Mucosa of descending colon (tissue), 3 donors: ENCODE results near the gene ARHGAP4. TPM values are rescaled to one million over a fixed set of nuclear protein-coding genes. Genes with fewer than 3 reads are reported as not detected.

Source experiments
- ATAC-seq: fragments of 200-7000 bp; cut with Tn5 transposase; one replicate; pipeline ENCODE4 v1.9.1; 2020; ENCODE audit warnings: mild to moderate bottlenecking, moderate library complexity
- DNase-seq, 3 donors: peaks; one replicate each; pipeline ENCODE4 v3.0.0-alpha.2; 2020
- H3K36me3 ChIP-seq: fragments of 200-600 bp; one replicate; pipeline ENCODE4 v1.8.0; 2021; ENCODE audit warnings: low read depth, mild to moderate bottlenecking
- H3K4me1 ChIP-seq: fragments of 200-600 bp; one replicate; pipeline ENCODE4 v1.8.0; 2021; ENCODE audit warnings: low read depth, mild to moderate bottlenecking
- H3K4me3 ChIP-seq: fragments of 200-600 bp; one replicate; pipeline ENCODE4 v1.8.0; 2021; ENCODE audit warnings: mild to moderate bottlenecking
- H3K9me3 ChIP-seq: fragments of 200-600 bp; one replicate; pipeline ENCODE4 v1.8.0; 2021; ENCODE audit warnings: mild to moderate bottlenecking
- CTCF ChIP-seq: fragments of 200-600 bp; IDR thresholded peaks from one replicate; pipeline ENCODE4 v1.8.0; 2022; ENCODE audit warnings: antibody characterized with exemption, mild to moderate bottlenecking
- intact Hi-C, 2 donors: fragments of 100-400 bp; cut with DNase I in 1 of 2; cut with micrococcal nuclease in 1 of 2; formaldehyde crosslinking; loops; one replicate each; pipeline versions ENCODE4 v1.11.0 to v1.11.1; 2022; cut with DNase I, micrococcal nuclease
- total RNA-seq, 3 donors: library from RNA; stranded (reverse); fragmentation: NEBNext Ultra II Directional in 2 of 3; extraction: Animal tissue kit (Norgen Biotek cat#: 25700) in 2 of 3; gene quantifications; one replicate each; pipeline versions ENCODE4 v1.2.1 to v1.2.4, GENCODE V29; 2021 to 2023
- donor health status: DM: no; HTN: no; CAD: no; lungs with moderate emphysema.
- donor health status: DM: no; HTN: no; CAD: no.
- donor health status: DM: no; HTN: yes; CAD: no.

Gene ARHGAP4
- total RNA-seq, 3 donors from 2014 or later, result 35.0 to 47.8 (median 36.7) TPM

GRCh38 chrX:153871946-153872878, 53.9 kb downstream of the ARHGAP4 start:
- Histone ChIP-seq H3K36me3 (no peaks in the 10 kb centered on the region), H3K4me3 (no peak overlapping the region), H3K9me3 (no peaks in the 10 kb centered on the region), H3K4me1 (no peaks in the 10 kb centered on the region)
- no peak for TF ChIP-seq CTCF
- DNase-seq (no peak), ATAC-seq (no peak)
- intact Hi-C loops, result no loop called here

GRCh38 chrX:153871451-153871850, 54.6 kb downstream of the ARHGAP4 start:
- ATAC-seq, result no peak
- Histone ChIP-seq H3K4me1 (no peaks in the 10 kb centered on the region), H3K9me3 (no peaks in the 10 kb centered on the region), H3K36me3 (no peaks in the 10 kb centered on the region), H3K4me3 (no peak overlapping the region)
- no peak for DNase-seq
- intact Hi-C loops, result no loop called here
- TF ChIP-seq CTCF, result no peak

- Histone ChIP-seq H3K4me1 (no peaks in the 10 kb centered on the region), H3K4me3 (no peak overlapping the region), H3K36me3 (no peaks in the 10 kb centered on the region), H3K9me3 (no peaks in the 10 kb centered on the region)
- ATAC-seq, result no peak
- TF ChIP-seq CTCF, result no peak
- no peak for DNase-seq
- intact Hi-C loops, result no loop called here
Measured at GRCh38 chrX:153870791-153871360, 55.2 kb downstream of the ARHGAP4 start.

- Histone ChIP-seq H3K36me3 (no peaks in the 10 kb centered on the region), H3K9me3 (no peaks in the 10 kb centered on the region), H3K4me3 (no peak overlapping the region), H3K4me1 (no peaks in the 10 kb centered on the region)
- ATAC-seq (no peak), DNase-seq (no peak)
- intact Hi-C loops, result no loop called here
- no peak for TF ChIP-seq CTCF
Measured at GRCh38 chrX:153870288-153870690, 55.8 kb downstream of the ARHGAP4 start.

- DNase-seq, result no peak
- Histone ChIP-seq H3K4me3 (no peak overlapping the region), H3K4me1 (no peaks in the 10 kb centered on the region), H3K36me3 (no peaks in the 10 kb centered on the region), H3K9me3 (no peaks in the 10 kb centered on the region)
- TF ChIP-seq CTCF, result no peak
- ATAC-seq, result no peak
- intact Hi-C loops, result no loop called here
Measured at GRCh38 chrX:153869473-153870287, 56.4 kb downstream of the ARHGAP4 start.
